Measurements from ENCODE around the gene IMPA2.

The IMPA2 gene

DNA sequence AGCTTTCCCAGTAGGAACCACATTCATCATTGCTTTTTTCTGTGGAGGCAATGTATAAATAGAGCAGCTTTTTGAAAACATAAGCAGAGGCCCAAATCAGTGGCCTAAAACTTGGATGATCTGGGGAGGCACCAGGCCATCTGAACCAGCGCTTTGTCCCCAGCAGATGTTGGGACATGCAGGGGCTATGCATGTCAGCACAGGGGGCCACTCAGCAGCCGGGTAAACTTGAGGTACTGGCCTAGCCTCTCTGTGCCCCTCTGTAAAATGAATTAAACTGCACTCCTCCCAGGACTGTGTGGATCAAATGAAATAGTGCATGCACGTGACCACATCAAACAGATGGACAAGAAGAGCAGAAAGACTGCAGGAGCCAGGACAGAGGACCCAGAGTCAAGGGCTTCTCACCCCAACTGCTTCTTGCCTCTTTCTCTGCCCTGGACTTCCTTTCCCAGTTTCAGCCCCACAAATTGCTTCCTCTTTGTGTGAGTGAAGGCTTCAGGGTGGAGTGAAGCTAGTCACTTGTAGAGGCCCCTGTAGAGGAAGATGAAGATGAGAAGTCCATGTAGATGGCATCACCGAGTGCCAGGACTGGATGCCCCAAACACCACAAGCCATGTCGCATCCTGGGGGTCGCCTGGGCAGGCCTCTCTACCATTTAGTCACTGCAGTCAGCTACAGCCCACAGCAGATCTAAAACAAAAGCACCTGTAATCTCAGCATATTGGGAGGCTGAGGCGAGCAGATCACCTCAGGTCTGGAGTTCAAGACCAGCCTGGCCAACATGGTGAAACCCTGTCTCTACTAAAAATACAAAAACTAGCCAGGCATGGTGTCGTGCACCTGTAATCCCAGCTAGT, 53.2 kb downstream of the IMPA2 start:
- ChIA-PET POLR2A (interaction anchor here (0.6 kb wide), 2 partner anchors 15 to 65 kb away, joined by 4 to 9 read pairs; no protein-coding TSS in a partner anchor), CTCF (interaction anchor here (0.6 to 3.9 kb wide), 8 partner anchors 17 to 379 kb away, joined by 3 to 14 read pairs (median 4); no protein-coding TSS in a partner anchor)
- H3K36me3 ChIP-seq (ENCODE audit: control insufficient read depth in 2 of 2, insufficient read depth in 1 of 2, low read length in 2 of 2) = peaks cover 0 to 7% of the 10 kb centered on the region in 2 experiments; a peak in 1 of 3 replicates
- H3K4me1 ChIP-seq (ENCODE audit: control insufficient read depth, insufficient read depth, low read length) = no peaks in the 10 kb centered on the region; the same call in 1 of the 2 replicates
- H3K27ac ChIP-seq (ENCODE audit: extremely low read depth, low read depth, low read length) = no peak overlapping the region
- H3K9me3 ChIP-seq (ENCODE audit: control insufficient read depth, insufficient read depth, low read depth, low read length) = no peaks in the 10 kb centered on the region
- TF ChIP-seq, protein P1, sequence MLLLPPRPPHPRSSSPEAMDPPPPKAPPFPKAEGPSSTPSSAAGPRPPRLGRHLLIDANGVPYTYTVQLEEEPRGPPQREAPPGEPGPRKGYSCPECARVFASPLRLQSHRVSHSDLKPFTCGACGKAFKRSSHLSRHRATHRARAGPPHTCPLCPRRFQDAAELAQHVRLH (tag by site-specific recombination; IDR thresholded peaks at IDR 0.05) = no peak
- TF ChIP-seq ZNF660 (tag by site-specific recombination; IDR thresholded peaks at IDR 0.05) = no peak
- TF ChIP-seq, protein P2, sequence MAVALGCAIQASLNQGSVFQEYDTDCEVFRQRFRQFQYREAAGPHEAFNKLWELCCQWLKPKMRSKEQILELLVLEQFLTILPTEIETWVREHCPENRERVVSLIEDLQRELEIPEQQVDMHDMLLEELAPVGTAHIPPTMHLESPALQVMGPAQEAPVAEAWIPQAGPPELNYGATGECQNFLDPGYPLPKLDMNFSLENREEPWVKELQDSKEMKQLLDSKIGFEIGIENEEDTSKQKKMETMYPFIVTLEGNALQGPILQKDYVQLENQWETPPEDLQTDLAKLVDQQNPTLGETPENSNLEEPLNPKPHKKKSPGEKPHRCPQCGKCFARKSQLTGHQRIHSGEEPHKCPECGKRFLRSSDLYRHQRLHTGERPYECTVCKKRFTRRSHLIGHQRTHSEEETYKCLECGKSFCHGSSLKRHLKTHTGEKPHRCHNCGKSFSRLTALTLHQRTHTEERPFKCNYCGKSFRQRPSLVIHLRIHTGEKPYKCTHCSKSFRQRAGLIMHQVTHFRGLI (tag by site-specific recombination; IDR thresholded peaks at IDR 0.05) = no peak
- H3K4me3 ChIP-seq (ENCODE audit: low read depth, low read length) = no peak overlapping the region

DNA sequence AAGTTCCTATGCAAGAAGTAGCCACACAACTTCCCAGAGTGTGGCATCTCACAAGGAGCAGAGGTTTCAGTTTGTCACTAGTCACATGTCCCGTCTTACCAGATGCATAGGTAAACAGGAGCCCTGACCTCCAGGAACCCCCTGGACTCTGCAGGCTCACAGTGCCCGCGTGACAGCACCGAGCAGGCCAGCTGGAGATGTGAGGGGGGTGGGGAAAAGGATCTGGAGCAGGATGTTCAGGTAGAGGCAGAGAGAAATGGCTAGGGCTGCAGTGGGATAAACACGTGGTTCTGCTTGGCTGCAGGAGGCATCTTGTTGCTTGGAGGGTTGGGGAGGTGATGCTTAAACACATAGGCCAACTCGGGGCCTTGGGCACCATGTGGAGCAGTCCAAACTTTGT, 54.2 kb downstream of the IMPA2 start:
- TF ChIP-seq EGR2 (tag by site-specific recombination; IDR thresholded peaks at IDR 0.05; ENCODE audit: low read depth) = no peak
- TF ChIP-seq ZXDB (tag by site-specific recombination; IDR thresholded peaks at IDR 0.05) = no peak
- TF ChIP-seq, protein P3, sequence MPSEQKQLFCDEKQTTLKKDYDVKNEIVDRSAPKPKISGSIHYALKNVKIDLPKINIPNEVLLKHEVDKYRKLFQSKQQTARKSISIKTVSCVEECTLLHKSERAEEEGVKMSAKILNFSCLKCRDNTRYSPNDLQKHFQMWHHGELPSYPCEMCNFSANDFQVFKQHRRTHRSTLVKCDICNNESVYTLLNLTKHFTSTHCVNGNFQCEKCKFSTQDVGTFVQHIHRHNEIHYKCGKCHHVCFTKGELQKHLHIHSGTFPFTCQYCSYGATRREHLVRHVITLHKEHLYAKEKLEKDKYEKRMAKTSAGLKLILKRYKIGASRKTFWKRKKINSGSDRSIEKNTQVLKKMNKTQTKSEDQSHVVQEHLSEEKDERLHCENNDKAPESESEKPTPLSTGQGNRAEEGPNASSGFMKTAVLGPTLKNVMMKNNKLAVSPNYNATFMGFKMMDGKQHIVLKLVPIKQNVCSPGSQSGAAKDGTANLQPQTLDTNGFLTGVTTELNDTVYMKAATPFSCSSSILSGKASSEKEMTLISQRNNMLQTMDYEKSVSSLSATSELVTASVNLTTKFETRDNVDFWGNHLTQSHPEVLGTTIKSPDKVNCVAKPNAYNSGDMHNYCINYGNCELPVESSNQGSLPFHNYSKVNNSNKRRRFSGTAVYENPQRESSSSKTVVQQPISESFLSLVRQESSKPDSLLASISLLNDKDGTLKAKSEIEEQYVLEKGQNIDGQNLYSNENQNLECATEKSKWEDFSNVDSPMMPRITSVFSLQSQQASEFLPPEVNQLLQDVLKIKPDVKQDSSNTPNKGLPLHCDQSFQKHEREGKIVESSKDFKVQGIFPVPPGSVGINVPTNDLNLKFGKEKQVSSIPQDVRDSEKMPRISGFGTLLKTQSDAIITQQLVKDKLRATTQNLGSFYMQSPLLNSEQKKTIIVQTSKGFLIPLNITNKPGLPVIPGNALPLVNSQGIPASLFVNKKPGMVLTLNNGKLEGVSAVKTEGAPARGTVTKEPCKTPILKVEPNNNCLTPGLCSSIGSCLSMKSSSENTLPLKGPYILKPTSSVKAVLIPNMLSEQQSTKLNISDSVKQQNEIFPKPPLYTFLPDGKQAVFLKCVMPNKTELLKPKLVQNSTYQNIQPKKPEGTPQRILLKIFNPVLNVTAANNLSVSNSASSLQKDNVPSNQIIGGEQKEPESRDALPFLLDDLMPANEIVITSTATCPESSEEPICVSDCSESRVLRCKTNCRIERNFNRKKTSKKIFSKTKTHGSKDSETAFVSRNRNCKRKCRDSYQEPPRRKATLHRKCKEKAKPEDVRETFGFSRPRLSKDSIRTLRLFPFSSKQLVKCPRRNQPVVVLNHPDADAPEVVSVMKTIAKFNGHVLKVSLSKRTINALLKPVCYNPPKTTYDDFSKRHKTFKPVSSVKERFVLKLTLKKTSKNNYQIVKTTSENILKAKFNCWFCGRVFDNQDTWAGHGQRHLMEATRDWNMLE (tag by site-specific recombination; conservative IDR thresholded peaks at IDR 0.05; ENCODE audit: low read depth) = no peak
- TF ChIP-seq, protein P4, sequence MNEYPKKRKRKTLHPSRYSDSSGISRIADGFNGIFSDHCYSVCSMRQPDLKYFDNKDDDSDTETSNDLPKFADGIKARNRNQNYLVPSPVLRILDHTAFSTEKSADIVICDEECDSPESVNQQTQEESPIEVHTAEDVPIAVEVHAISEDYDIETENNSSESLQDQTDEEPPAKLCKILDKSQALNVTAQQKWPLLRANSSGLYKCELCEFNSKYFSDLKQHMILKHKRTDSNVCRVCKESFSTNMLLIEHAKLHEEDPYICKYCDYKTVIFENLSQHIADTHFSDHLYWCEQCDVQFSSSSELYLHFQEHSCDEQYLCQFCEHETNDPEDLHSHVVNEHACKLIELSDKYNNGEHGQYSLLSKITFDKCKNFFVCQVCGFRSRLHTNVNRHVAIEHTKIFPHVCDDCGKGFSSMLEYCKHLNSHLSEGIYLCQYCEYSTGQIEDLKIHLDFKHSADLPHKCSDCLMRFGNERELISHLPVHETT (tag by site-specific recombination; IDR thresholded peaks at IDR 0.05) = no peak
- TF ChIP-seq, protein P5, sequence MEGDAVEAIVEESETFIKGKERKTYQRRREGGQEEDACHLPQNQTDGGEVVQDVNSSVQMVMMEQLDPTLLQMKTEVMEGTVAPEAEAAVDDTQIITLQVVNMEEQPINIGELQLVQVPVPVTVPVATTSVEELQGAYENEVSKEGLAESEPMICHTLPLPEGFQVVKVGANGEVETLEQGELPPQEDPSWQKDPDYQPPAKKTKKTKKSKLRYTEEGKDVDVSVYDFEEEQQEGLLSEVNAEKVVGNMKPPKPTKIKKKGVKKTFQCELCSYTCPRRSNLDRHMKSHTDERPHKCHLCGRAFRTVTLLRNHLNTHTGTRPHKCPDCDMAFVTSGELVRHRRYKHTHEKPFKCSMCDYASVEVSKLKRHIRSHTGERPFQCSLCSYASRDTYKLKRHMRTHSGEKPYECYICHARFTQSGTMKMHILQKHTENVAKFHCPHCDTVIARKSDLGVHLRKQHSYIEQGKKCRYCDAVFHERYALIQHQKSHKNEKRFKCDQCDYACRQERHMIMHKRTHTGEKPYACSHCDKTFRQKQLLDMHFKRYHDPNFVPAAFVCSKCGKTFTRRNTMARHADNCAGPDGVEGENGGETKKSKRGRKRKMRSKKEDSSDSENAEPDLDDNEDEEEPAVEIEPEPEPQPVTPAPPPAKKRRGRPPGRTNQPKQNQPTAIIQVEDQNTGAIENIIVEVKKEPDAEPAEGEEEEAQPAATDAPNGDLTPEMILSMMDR (tag by site-specific recombination; IDR thresholded peaks at IDR 0.05) = no peak
- no peak for TF ChIP-seq ZNF16 (tag by site-specific recombination; IDR thresholded peaks at IDR 0.05; ENCODE audit: low read depth)
- TF ChIP-seq, protein P6, sequence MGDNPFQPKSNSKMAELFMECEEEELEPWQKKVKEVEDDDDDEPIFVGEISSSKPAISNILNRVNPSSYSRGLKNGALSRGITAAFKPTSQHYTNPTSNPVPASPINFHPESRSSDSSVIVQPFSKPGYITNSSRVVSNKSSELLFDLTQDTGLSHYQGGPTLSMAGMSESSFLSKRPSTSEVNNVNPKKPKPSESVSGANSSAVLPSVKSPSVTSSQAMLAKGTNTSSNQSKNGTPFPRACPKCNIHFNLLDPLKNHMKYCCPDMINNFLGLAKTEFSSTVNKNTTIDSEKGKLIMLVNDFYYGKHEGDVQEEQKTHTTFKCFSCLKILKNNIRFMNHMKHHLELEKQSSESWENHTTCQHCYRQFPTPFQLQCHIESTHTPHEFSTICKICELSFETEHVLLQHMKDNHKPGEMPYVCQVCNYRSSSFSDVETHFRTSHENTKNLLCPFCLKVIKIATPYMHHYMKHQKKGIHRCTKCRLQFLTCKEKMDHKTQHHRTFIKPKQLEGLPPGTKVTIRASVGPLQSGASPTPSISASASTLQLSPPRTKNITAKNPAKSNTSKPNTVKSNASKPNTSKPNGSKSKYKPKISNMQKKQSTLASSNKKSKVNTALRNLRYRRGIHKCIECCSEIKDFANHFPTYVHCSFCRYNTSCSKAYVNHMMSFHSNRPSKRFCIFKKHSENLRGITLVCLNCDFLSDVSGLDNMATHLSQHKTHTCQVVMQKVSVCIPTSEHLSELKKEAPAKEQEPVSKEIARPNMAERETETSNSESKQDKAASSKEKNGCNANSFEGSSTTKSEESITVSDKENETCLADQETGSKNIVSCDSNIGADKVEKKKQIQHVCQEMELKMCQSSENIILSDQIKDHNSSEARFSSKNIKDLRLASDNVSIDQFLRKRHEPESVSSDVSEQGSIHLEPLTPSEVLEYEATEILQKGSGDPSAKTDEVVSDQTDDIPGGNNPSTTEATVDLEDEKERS (tag by site-specific recombination; IDR thresholded peaks at IDR 0.05) = no peak
- TF ChIP-seq ZSCAN16 (tag by site-specific recombination; IDR thresholded peaks at IDR 0.05) = no peak
- ChIA-PET POLR2A (no interaction called here), CTCF (interaction anchor here (1.3 to 6.0 kb wide), 5 partner anchors 39 to 380 kb away, joined by 4 to 64 read pairs (median 14); no protein-coding TSS in a partner anchor)
- Histone ChIP-seq H3K4me1 (ENCODE audit: control insufficient read depth, insufficient read depth, low read length) (no peaks in the 10 kb centered on the region; the same call in 1 of the 2 replicates), H3K4me3 (ENCODE audit: low read depth, low read length) (no peak overlapping the region), H3K9me3 (ENCODE audit: control insufficient read depth, insufficient read depth, low read depth, low read length) (no peaks in the 10 kb centered on the region), H3K36me3 (ENCODE audit: control insufficient read depth in 2 of 2, insufficient read depth in 1 of 2, low read length in 2 of 2) (peaks cover 0 to 7% of the 10 kb centered on the region in 2 experiments; a peak in 1 of 3 replicates), H3K27ac (ENCODE audit: extremely low read depth, low read depth, low read length) (no peak overlapping the region)

All from HEK293 (cell line).